HG03520 (cell line): ENCODE results near the gene LEMD2.

Experiments
- ATAC-seq: cut with Tn5 transposase; IDR thresholded peaks from one replicate; pipeline ENCODE4 v1.9.1; 2021; ENCODE audit warnings: mild to moderate bottlenecking, moderate library complexity; ENCODE audit not compliant: unreplicated experiment

The LEMD2 gene

GRCh38 chr6:33742837-33743236 lies 46.1 kb downstream of the LEMD2 start:
- ATAC-seq: no peak

GRCh38 chr6:33742092-33742491 lies 46.8 kb downstream of the LEMD2 start:
- ATAC-seq: no peak

GRCh38 chr6:33740794-33741193 lies 48.1 kb downstream of the LEMD2 start:
- no peak for ATAC-seq

DNA sequence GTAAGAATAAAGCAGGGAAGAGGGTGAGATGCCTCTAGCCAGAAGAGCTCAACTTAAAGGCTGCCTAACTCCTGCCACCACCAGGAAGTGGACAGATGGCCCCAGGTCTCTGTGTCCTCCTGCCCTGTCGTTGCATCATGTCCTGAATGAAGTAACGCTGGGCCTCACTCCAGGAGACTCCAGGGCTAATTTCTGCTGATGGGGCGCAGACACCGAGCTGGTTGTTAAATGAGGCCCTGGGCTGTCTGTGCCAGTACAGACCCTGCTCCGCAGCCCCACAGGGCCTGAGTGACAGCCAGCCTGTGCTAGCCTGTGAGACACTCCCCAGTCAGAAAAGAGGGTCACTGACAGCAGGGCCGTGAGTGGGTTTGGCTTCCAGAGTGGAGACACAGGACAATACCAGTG lies 48.7 kb downstream of the LEMD2 start:
- ATAC-seq: no peak

- ATAC-seq: no peak
These were observed 49.4 kb downstream of the LEMD2 start for GRCh38 chr6:33739571-33739970.

DNA sequence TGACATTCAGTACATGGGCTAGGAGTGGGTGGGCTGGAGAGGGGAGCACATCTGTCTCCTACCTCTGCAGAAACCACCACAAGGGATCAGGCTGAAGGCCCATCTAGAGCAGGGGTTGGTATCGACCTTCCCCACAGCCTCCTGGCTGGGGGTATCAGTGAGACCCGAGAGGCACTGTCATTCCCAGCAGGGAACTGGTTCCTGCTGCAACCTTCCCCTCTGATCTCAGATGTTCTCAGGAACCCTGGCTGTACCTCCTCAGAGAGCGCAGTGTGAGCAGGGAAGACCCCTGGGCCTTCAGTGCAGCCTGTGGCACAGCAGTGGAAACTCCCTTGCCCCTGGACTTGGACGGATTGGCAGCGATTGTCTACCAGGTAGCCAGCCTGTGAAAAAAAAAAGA lies 50.1 kb downstream of the LEMD2 start:
- no peak for ATAC-seq

GRCh38 chr6:33738153-33738552 lies 50.8 kb downstream of the LEMD2 start:
- ATAC-seq: no peak

GRCh38 chr6:33737267-33738026 lies 51.5 kb downstream of the LEMD2 start:
- ATAC-seq: no peak

DNA sequence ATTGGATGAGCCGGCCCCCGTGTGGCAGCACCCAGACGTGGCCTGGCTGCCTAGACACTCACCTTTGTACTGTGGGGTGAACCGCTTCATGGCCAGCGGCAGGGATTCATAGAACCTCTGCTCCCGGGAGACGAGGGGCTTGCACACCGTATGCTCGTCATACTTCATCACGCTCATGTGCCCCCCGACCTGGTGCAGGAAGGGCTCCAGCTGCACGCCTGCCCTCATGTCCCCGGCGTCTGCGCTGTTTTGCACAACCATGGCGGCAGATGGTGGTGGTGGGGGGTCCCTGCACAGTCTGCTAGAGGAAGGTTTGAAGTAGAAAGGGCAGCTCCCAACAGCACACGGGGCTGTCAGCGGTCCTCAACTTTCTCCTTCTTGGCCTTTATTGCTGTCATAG lies 53.7 kb downstream of the LEMD2 start:
- ATAC-seq: no peak

- no peak for ATAC-seq
These were observed 55.3 kb downstream of the LEMD2 start for GRCh38 chr6:33733709-33734007.

DNA sequence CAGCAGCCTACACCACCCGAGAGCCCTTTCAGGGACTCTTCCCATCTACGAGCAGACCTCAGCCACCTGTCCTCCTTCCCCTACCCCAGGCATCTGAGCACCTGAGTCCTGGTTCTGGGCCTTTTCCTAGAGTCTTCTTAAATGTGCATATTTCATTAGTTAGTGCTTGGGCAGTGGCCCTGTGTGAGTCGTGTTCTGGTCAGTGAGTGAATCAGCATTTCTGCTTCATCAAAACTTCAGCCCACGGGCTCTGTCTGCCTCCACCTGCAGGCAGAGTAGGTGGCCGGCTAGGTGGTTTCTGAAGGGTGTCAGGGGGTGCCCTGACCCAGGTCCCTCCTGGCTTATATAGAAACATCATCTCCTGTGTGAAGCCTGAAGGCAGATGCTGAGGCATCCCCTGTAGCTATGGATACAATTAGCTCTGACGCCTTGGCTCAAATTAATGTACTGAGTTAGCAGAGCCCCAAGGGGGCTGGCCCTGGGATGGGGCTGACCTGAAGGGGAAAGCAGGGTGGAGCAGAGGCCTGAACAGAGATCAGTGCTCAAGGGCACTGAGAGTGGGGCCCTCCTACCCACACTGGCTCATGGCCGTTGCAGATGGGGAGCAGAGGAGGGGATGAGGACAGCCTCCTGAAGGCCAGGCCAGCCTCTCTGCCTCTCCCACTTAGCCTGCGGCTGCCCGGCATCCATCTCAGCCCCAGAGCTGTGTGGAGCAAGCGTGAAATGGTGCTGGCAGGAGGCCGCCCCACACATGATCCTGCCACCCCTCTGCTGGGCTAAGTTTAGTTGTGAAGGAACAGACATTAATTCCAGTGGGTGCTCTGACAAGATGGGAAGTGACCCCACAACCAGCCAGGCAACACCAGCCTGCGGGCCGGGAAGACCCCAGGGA lies 55.9 kb downstream of the LEMD2 start:
- no peak for ATAC-seq

DNA sequence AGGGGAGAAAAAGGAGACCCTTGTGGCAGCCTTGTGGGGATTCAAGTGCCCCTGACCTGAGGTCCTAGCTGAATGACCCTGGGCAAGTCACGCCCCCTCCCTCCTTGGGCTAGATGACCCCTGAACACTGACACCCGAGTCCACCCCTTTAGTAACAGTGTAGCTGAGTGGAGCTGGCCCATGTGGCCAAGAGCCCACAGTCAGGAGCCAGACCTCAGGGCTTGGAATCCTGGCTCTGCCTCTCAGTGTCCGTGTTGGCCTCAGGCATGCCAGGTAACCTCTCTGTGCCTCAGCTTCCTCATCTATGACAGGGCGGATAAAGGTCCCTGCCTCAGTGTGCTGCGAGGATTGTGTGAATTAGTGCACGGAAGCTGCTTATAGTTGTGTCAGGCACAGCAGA lies 56.5 kb downstream of the LEMD2 start:
- no peak for ATAC-seq

DNA sequence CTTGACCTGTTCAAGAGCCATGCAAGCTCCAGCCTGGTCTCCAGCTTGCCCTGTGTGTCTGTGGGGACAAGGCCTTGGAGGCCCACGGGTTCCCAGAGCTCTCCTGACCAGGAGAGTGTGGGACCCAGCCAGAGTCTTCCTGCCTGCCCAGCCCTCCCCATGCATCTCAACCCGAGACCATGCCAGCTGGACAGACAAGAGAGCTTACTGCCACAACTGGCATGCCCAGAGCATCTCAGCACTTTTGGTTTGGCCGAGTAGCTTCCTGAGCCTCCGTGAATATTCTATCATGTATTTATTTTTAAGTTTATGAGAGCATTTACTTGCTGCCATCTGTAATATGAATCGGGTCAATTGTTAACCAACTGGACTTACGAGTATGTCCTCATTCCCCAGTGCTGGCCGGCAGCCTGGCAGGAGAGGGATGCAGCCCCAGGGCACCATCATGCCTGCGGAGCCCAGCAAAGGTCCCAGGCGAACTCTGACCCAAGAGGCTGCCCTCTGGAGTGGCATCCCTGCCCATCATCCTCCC lies 57.1 kb downstream of the LEMD2 start:
- no peak for ATAC-seq

DNA sequence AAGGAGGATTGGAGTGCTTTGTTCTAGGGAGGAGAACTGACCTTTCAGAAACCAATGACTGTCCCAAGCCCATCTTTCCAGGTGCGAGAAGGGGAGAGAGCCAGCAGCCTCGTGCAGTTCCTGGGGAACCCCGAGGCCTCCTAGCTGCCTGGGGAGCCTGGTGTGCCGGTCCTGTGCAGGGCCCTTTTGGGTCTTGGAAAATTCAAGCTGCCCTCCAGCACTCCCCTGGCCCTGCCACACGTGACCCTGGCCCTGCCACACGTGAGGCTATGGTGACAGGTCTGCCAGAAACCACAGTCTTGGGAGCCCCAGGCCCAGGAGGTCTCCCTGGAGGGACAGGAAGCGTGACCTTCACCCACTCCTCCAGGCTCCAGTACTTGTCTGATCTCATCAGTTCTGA lies 57.9 kb downstream of the LEMD2 start:
- ATAC-seq: no peak

GRCh38 chr6:33730611-33731010 lies 58.3 kb downstream of the LEMD2 start:
- no peak for ATAC-seq

DNA sequence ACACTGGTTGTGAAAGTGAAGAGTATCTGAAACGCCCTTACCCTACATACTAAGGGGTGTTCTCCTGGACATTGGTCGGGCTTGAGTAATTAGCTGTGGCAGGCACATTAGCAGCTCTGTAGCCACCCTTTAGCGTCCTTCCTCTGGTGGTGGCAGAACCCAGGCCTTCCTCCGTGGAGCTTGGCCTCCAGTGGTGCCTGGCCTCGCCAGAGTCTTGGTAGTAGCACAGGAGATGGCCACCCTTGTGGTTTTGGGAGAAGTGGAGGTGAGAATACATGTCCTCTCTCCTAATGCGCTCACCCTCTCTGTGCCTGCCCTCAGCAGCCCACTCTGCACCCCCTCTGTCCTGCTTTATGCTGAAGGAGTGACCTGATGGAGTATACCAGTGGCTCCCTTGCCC lies 59.9 kb downstream of the LEMD2 start:
- no peak for ATAC-seq

DNA sequence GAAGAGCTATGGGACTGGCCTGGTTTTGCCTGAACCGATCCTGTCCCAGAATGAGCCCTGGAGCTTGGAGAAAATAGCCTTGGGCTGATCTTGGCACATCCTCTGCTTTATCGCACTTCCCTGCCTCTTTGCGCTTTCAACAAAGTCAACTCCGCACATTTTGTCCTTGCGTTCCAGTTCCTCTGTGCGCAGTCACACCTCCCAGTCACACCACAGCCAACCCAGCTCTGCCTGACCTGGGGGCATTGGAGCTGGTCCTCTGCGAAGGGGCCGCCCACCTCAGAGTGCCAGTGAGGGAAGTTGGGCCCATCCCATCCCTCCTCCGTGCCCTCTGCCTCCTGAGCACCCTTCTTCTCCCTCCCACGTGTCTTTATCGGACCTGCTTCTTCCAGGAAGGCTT lies 60.5 kb downstream of the LEMD2 start:
- no peak for ATAC-seq

- ATAC-seq: no peak
These were observed 61.0 kb downstream of the LEMD2 start for GRCh38 chr6:33727932-33728331.

DNA sequence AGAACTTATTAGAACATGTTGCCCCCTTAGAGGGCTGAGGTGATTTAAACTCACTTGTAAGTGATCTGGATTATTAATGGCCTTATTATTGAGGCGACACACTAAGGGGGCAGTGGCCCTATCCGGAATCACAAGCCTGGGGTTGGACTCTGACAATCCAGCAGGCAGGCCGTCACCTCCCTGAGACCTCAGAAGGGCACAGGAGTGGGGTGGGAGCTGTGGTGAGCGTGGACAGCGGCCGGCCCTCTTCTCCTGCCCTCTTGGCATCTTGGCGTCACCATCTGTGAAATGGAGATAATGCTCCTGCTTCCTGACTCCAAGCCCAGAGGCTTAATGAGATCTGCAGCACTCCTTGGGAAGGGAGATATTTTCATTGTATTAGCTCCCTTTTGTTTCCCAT lies 61.8 kb downstream of the LEMD2 start:
- ATAC-seq: no peak

- ATAC-seq: no peak
These were observed 62.2 kb downstream of the LEMD2 start for GRCh38 chr6:33726696-33727095.

DNA sequence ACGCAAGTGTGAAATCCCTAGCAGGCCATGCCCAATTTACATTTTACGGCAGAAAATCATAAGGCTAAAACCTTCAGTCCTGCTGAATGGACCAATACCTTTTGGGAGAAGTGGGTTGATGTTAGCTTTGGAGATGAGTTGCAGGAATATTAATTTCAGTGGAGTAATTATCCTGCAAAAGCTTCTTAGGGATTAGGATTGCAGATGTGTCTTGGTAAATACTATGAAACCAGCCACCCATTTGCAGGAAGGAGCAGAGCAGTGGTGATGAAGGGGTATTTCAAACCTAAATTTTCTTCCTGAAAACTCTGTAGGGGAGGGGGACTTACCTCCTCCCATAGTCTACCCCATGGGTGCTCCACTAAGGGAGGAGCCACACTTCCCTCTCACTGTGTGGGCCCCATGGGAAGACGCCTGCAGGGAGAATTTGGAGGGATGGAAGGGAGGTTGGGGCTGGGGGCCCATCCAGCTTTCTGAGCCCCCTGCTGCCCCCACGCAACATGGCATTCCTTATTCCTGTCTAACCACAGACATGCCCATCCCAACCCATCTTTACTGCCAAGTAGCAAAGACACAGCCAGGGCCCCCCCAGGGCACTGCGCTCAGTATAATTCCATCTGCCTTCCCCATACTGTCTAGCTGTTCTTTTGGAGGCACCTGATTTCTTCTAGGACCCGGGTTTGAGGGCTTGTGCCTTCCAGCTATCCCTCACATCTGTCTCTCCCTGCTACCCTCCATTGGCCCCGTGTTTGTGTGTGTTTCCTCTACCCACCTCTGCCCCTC lies 62.8 kb downstream of the LEMD2 start:
- no peak for ATAC-seq
